ENCODE data around the gene ATN1. TPM values are rescaled to one million over a fixed set of nuclear protein-coding genes. Genes with fewer than 3 reads are reported as not detected.

The ATN1 gene
- total and polyA plus RNA-seq, 2 of the 8 experiments (the other 6 are each of a cell fraction or from before 2014, with no cell fraction given), result 20.6 to 73.4 TPM

GRCh38 chr12:6905414-6906040 is 22.2 kb upstream of the ATN1 start:
- Histone ChIP-seq H2BK15ac (ENCODE audit: low read length) (0 out of 2 replicates have a peak overlapping the region, but pooled peaks have one; percentile 22), H3K18ac (ENCODE audit: extremely low read depth, low read length) (no peak overlapping the region), H4K8ac (ENCODE audit: extremely low read depth, insufficient read depth, low read length) (no peak overlapping the region), H3K9ac (replicated peaks in 1 of 4; ENCODE audit: extremely low read depth in 1 of 4, low read depth in 3 of 4, low read length in 3 of 4) (peak overlapping the region in 3 of 4 experiments; percentile 60 to 77 (median 76); a peak in 5 of 7 replicates), H3K23me2 (ENCODE audit: low read depth, low read length) (peaks cover 3% of the 10 kb centered on the region; the same call in 1 of the 2 replicates), H3K4ac (replicated peaks; ENCODE audit: insufficient read length, low read depth, low read length) (no peak overlapping the region), H3K79me1 (ENCODE audit: low read depth, low read length) (no peaks in the 10 kb centered on the region), H3K9me3 (ENCODE audit: insufficient read depth in 2 of 2, low read depth in 1 of 2, low read length in 1 of 2) (no peaks in the 10 kb centered on the region), H3K56ac (replicated peaks; ENCODE audit: insufficient read length, low read depth, low read length) (no peak overlapping the region), H3K14ac (ENCODE audit: insufficient read length) (no peak overlapping the region), H3K4me2 (ENCODE audit: insufficient read depth in 1 of 2, low read depth in 2 of 2, low read length in 2 of 2) (peak overlapping the region; percentile 84 to 95), H2BK12ac (ENCODE audit: low read depth, low read length) (no peak overlapping the region), H2AK5ac (ENCODE audit: low read depth, low read length) (no peak overlapping the region), H4K5ac (ENCODE audit: insufficient read length, low read depth, low read length) (no peak overlapping the region), H3K79me2 (ENCODE audit: control insufficient read depth in 1 of 2, insufficient read depth in 2 of 2, low read length in 2 of 2) (no peaks in the 10 kb centered on the region), H3K4me3 (ENCODE audit: extremely low read depth in 1 of 4, insufficient read depth in 2 of 4, low read depth in 3 of 4, low read length in 4 of 4) (peak overlapping the region in 3 of 4 experiments; percentile 48 to 64 (median 56); a peak in 5 of 8 replicates), H2AFZ (ENCODE audit: low read length) (no peak overlapping the region), H3K27me3 (replicated peaks in 1 of 4; ENCODE audit: control insufficient read depth in 3 of 4, extremely low read depth in 1 of 4, insufficient read depth in 3 of 4, low read length in 3 of 4) (peaks cover 0 to 4% (median 0%) of the 10 kb centered on the region in 4 experiments; a peak in 4 of 7 replicates), H2BK5ac (ENCODE audit: low read depth, low read length) (peak overlapping the region; percentile 36), H2BK120ac (replicated peaks; ENCODE audit: low read depth, low read length) (no peak overlapping the region), H4K20me1 (replicated peaks in 1 of 2; ENCODE audit: control insufficient read depth in 1 of 2, insufficient read depth in 2 of 2, low read length in 2 of 2) (no peaks in the 10 kb centered on the region), H3K27ac (ENCODE audit: low read depth, low read length) (peak overlapping the region; percentile 76; the same call in 1 of the 2 replicates), H4K91ac (replicated peaks; ENCODE audit: insufficient read length, low read length) (no peak overlapping the region), H3K36me3 (ENCODE audit: control insufficient read depth in 2 of 4, insufficient read depth in 4 of 4, low read length in 3 of 4) (no peaks in the 10 kb centered on the region), H3K23ac (ENCODE audit: insufficient read length) (no peak overlapping the region), H3K4me1 (replicated peaks in 1 of 4; ENCODE audit: control insufficient read depth in 3 of 4, insufficient read depth in 4 of 4, low read length in 3 of 4) (peaks cover 3 to 12% (median 7%) of the 10 kb centered on the region in 4 experiments; a peak in 5 of 7 replicates), H2BK20ac (ENCODE audit: low read length) (no peak overlapping the region)
- FAIRE-seq (no peak), DNase-seq (ENCODE audit: low read depth in 1 of 2, low spot score in 2 of 2) (no peak)
- 62% methylated on average over 5 of the region's 5 CpGs; no CpG with 5 or more reads in 1 of the 2 experiments for WGBS, 2 experiments (ENCODE audit: extremely low coverage in 1 of 2, insufficient coverage in 1 of 2, insufficient read length in 1 of 2, insufficient replicate concordance in 2 of 2, low coverage in 1 of 2, low lambda C conversion rate in 2 of 2, missing lambda C conversion rate in 1 of 2)
- POLR2A ChIA-PET (ENCODE audit: partially characterized antibody), result interaction anchor here (0.7 to 39.6 kb wide), 11 partner anchors 8 to 145 kb away, joined by 3 to 1027 read pairs (median 18); partner anchors contain the start of genes ATN1, C12orf57, ENO2 and PTPN6
- CTCF ChIA-PET (ENCODE audit: partially characterized antibody), result interaction anchor here (0.6 to 13.0 kb wide), 11 partner anchors 13 to 239 kb away, joined by 3 to 74 read pairs (median 7); partner anchors contain the start of genes ATN1, ENO2 and SPSB2
- TF ChIP-seq RFX5 (IDR thresholded peaks at IDR 0.05; ENCODE audit: borderline replicate concordance, low read depth, low read length), result no peak
- TF ChIP-seq CREB1 (IDR thresholded peaks at IDR 0.05), result no peak
- TF ChIP-seq TCF12 (IDR thresholded peaks at IDR 0.05; ENCODE audit: low read depth, low read length), result no peak

Measured in H1 (cell line).